GM23248 (cell line): Measurements from ENCODE around the gene TPR.

Source experiments
- EZH2 ChIP-seq: fragments of 200-600 bp; sonication (generic); IDR thresholded peaks from 2 replicates; pipeline ENCODE4 v1.6.1; 2018; ENCODE audit warnings: antibody characterized with exemption, mild to moderate bottlenecking; ENCODE audit not compliant: insufficient read depth, poor library complexity, severe bottlenecking
- EZH2phosphoT487 ChIP-seq: fragments of 200-600 bp; sonication (generic); IDR thresholded peaks from 2 replicates; pipeline ENCODE4 v1.6.1; 2018; ENCODE audit warnings: antibody characterized with exemption, moderate library complexity, mild to moderate bottlenecking, low read depth; ENCODE audit not compliant: insufficient read depth

DNA sequence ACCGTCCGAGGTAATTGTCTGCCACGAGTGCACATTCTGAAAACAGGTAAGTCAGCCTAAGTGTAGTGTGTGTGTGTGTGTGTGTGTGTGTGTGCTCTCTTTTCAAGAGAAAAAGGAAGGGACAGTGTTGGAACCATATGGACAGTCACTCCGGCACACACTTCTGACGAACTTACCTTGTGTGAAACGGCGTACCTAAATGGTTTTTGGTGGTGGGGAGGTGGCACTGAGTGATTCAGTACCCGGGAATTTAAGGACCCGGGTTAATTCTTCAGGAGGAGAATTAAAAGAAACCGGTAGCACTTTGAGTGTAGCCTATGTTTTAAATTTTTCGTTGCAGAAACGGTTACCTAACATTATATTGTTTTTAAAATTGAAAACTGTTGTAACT, 871 bp upstream of the TPR start:
- TF ChIP-seq EZH2 = no peak
- no peak for TF ChIP-seq EZH2phosphoT487
